ENCODE measurements around the gene ZNF667. TPM values are rescaled to one million over a fixed set of nuclear protein-coding genes. Genes with fewer than 3 reads are reported as not detected.

The ZNF667 gene
- polyA plus RNA-seq, 2 of the 4 experiments (the other 2 are of a cell fraction), result not detected

GRCh38 chr19:56398809-56399208 lies 78.3 kb downstream of the ZNF667 start:
- Histone ChIP-seq H3K9me3 (peaks cover 88% of the 10 kb centered on the region), H3K4me3 (no peak overlapping the region), H3K4me2 (no peak overlapping the region), H3K27ac (no peak overlapping the region), H3K4me1 (no peaks in the 10 kb centered on the region)
- POLR2A ChIA-PET, result no interaction called here
- TF ChIP-seq POLR2A (IDR thresholded peaks at IDR 0.05; ENCODE audit: low read length) (no peak), RCOR1 (IDR thresholded peaks at IDR 0.05; ENCODE audit: low read depth, low read length) (no peak), FOSL2 (IDR thresholded peaks at IDR 0.05) (no peak), FOSL2 (CRISPR knock-in tag; IDR thresholded peaks at IDR 0.05) (no peak), CHD2 (IDR thresholded peaks at IDR 0.05; ENCODE audit: low read length, partially characterized antibody) (no peak), ESRRA (IDR thresholded peaks at IDR 0.05; ENCODE audit: borderline replicate concordance, low read length) (no peak), HOXB13 (CRISPR knock-in tag; IDR thresholded peaks at IDR 0.05; ENCODE audit: low read depth) (no peak), TP53 (CRISPR knock-in tag; IDR thresholded peaks at IDR 0.05) (no peak), RFX5 (IDR thresholded peaks at IDR 0.05) (no peak), NFE2L2 (conservative IDR thresholded peaks at IDR 0.05; ENCODE audit: low read length) (no peak), EHMT2 (IDR thresholded peaks at IDR 0.05; ENCODE audit: low read depth) (no peak)
- 73% methylated on average over 5 of the region's 5 CpGs for WGBS (ENCODE audit: missing lambda C conversion rate)
- ATAC-seq, result no peak
- CTCF ChIA-PET, result interaction anchor here (0.8 to 1.7 kb wide), 6 partner anchors 8 to 333 kb away, joined by 3 to 4 read pairs (median 3); no protein-coding TSS in a partner anchor
- no peak for FAIRE-seq
- DNase-seq (ENCODE audit: low read depth in 1 of 2, low spot score in 1 of 2), result no peak

GRCh38 chr19:56393119-56394012 lies 83.8 kb downstream of the ZNF667 start, which contains the start of gene ZNF582:
ZNF582 (minus strand) TSS chr19:56393534; CDS start chr19:56391752, 1,782 bp downstream.
- peak; percentile 61 for FAIRE-seq
- TF ChIP-seq HOXA7 (CRISPR knock-in tag; IDR thresholded peaks at IDR 0.05) (no peak), SMC3 (IDR thresholded peaks at IDR 0.05) (0 out of 3 replicates have a peak, but pooled peaks have one; percentile 20), FOXS1 (CRISPR knock-in tag; IDR thresholded peaks at IDR 0.05) (no peak), CBX8 (IDR thresholded peaks at IDR 0.05) (no peak), REST (IDR thresholded peaks at IDR 0.05) (peak; percentile 59), POLR2A (IDR thresholded peaks at IDR 0.05; ENCODE audit: low read length) (peak; percentile 8; the same call in 1 of the 2 replicates), CTCF (IDR thresholded peaks at IDR 0.05) (peak; percentile 42), USF2 (IDR thresholded peaks at IDR 0.05) (0 out of 2 replicates have a peak, but pooled peaks have one; percentile 7), MAX (IDR thresholded peaks at IDR 0.05) (peak; percentile 79), GATA3 (IDR thresholded peaks at IDR 0.05; ENCODE audit: borderline replicate concordance) (peak; percentile 45; the same call in 1 of the 2 replicates), EHF (CRISPR knock-in tag; IDR thresholded peaks at IDR 0.05) (no peak), ZSCAN20 (CRISPR knock-in tag; IDR thresholded peaks at IDR 0.05) (no peak), HOXB13 (CRISPR knock-in tag; IDR thresholded peaks at IDR 0.05; ENCODE audit: low read depth) (0 out of 2 replicates have a peak, but pooled peaks have one; percentile 6), JUN (IDR thresholded peaks at IDR 0.05) (no peak), RAD21 (conservative IDR thresholded peaks at IDR 0.05 in 1 of 2, IDR thresholded peaks at IDR 0.05 in 1 of 2) (peak; percentile 23 to 44; a peak in 3 of 5 replicates), RNF2 (IDR thresholded peaks at IDR 0.05; ENCODE audit: borderline replicate concordance, low read depth) (no peak), CHD2 (IDR thresholded peaks at IDR 0.05; ENCODE audit: low read length, partially characterized antibody) (peak; percentile 91), ZC3H11A (IDR thresholded peaks at IDR 0.05) (no peak), KDM5A (IDR thresholded peaks at IDR 0.05) (no peak)
- TF ChIP-seq, protein P1, sequence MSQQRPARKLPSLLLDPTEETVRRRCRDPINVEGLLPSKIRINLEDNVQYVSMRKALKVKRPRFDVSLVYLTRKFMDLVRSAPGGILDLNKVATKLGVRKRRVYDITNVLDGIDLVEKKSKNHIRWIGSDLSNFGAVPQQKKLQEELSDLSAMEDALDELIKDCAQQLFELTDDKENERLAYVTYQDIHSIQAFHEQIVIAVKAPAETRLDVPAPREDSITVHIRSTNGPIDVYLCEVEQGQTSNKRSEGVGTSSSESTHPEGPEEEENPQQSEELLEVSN (IDR thresholded peaks at IDR 0.05; ENCODE audit: borderline replicate concordance, low read depth), result no peak; the same call in 1 of the 2 replicates

More at GRCh38 chr19:56393119-56394012, 83.8 kb downstream of the ZNF667 start, which contains the start of gene ZNF582:
- Histone ChIP-seq H3K4me3 (peak within 1 kb of the TSS; percentile 46), H3K4me1 (no peaks in the 10 kb centered on the region), H3K9me3 (peaks cover 77% of the 10 kb centered on the region), H3K4me2 (peak within 1 kb of the TSS; percentile 61), H3K27ac (peak within 1 kb of the TSS; percentile 71 to 89)
- ChIA-PET CTCF (interaction anchor here (0.6 to 2.5 kb wide), 13 partner anchors 8 to 408 kb away, joined by 3 to 18 read pairs (median 4); partner anchors contain the start of gene ZNF583), POLR2A (interaction anchor here (0.6 kb wide), 1 partner anchor 273 kb away, joined by 3 read pairs; no protein-coding TSS in a partner anchor)
- ATAC-seq, result peak; percentile 96 to 99
- 8% methylated on average over 73 of the region's 73 CpGs for WGBS (ENCODE audit: missing lambda C conversion rate)
- peak; percentile 90 to 97 for DNase-seq (ENCODE audit: low read depth in 1 of 2, low spot score in 1 of 2)
